DMS 273 (cell line): ENCODE data around the gene TCP11.

Experiments
- DNase-seq: peaks from one replicate; lab custom pipeline; 2025; ENCODE audit not compliant: unreplicated experiment; lab: John Stamatoyannopoulos, UW

The TCP11 gene

GRCh38 chr6:35096129-35096862, 44.8 kb downstream of the TCP11 start:
- peak; percentile 61 for DNase-seq

- no peak for DNase-seq
Measured at GRCh38 chr6:35094183-35094582, 47.0 kb downstream of the TCP11 start.

GRCh38 chr6:35093783-35094182, 47.4 kb downstream of the TCP11 start:
- no peak for DNase-seq

GRCh38 chr6:35093118-35093445, 48.1 kb downstream of the TCP11 start:
- no peak for DNase-seq

DNA sequence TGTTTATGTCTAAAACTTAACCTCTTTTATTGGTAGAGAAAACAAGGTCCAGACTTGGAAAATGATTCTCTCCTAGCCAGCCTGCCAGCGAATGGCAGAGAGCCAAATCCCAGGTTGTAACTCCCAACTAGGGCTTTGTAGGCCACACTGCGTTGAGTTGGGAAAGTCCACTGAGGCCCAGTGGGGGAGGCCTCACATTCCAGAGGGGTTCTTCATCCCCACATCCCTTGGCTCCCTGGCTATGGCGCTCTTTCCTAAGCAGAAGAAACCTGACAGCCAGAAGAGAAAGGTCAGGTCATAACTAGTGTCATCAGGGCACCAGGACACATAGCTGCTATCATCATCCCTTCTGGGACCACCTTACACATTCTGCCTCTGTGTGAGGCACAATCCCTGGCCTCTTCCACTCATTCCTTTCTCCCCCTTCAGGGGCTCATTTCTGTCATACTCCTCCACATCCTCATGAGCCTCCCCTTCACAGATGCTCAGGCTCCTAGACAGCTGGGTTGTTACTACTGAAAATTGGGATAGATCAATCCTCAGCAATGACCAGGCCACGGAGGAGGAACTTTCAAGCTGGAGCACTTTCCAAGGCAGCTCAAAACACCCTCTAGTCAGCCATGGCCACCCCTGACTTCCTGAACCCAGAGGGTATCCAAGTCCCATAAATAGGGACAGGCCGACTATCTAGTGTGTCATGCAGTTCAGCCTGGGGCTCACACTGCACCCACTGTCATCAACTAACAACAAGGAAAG, 48.6 kb downstream of the TCP11 start:
- peak; percentile 77 for DNase-seq

- DNase-seq: peak; percentile 40
Measured at GRCh38 chr6:35091346-35092083, 49.6 kb downstream of the TCP11 start.

DNA sequence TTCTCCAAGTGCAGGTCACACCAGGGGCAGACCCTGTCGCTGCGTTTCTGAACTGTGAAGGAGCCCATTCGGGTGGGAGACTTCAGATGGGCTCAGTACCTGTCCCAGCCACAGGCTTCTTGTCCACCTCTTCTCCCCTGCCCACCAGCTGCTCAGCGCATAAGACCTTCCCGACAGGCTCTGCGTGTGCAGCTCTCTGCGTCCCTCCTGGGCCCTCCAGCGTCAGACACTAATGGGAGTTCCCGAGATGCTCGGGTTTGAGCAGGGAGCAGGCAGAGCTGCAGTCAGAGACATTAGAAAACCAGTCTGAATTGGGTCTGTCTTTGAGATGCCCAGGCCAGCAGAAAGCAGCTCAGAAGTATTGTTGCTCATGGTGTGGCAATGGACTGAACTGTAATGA, 50.4 kb downstream of the TCP11 start:
- no peak for DNase-seq

DNA sequence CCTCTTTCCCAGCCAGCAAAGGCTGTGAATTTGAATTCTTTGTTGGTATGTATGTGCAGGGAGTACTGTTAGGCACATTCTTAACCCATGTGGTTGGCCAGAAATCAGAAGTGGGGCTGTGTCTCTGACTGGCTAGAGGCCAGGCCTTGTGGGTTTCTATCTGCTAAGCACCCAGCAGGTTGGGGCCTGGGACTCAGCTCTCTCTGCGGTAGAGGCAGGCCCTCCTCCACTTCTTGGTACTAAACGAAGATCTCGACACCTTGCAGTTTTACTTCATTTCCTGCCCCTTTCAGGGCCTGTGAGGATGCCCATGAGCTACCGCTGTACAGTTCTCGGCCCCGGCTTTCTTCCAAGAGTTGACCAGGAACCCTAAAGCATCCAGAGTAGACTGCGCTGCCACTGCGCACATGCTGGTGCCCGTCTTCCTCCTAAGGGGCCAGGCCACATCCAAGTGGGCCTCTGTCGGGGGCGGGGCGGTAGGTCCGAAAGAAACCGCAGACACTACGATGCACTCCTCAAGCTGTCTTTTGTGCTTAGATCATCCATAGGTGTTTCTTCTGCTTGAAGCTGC, 51.1 kb downstream of the TCP11 start:
- DNase-seq: no peak

DNA sequence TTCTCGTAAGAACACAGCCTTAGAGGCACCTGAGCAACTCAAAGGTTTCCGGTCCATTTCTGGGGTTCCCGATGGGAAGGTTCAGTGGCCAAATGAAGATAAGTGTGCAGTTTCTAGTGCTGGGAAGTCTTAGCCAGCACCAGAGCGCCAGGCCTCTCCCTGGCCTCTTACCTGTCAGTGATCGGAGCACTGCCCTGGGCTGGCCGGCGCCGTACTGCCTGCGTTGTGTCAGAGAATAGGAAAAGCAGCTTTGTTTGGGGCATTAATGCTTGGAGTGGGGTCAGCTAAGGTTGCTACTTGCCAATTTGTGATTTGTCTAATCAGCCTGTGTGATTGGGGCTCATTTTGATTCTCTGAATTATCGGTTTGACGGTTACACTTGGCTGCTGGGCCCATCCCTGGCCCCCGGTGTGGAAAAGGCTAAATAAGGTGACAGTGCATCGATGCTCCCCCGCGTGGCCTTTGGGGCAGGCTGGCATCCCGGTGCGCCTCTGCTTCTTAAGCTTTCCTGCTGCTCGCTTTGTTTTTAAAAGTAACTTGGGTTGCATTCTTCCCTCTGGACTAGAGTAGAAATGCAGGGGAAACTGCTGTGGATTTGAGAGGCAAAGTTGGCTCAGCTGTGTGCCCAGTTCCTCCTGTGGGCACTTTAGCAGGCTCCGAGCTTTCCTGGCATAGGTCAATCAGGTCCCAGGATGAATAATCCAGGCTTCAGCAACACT, 51.8 kb downstream of the TCP11 start:
- DNase-seq: no peak

DNA sequence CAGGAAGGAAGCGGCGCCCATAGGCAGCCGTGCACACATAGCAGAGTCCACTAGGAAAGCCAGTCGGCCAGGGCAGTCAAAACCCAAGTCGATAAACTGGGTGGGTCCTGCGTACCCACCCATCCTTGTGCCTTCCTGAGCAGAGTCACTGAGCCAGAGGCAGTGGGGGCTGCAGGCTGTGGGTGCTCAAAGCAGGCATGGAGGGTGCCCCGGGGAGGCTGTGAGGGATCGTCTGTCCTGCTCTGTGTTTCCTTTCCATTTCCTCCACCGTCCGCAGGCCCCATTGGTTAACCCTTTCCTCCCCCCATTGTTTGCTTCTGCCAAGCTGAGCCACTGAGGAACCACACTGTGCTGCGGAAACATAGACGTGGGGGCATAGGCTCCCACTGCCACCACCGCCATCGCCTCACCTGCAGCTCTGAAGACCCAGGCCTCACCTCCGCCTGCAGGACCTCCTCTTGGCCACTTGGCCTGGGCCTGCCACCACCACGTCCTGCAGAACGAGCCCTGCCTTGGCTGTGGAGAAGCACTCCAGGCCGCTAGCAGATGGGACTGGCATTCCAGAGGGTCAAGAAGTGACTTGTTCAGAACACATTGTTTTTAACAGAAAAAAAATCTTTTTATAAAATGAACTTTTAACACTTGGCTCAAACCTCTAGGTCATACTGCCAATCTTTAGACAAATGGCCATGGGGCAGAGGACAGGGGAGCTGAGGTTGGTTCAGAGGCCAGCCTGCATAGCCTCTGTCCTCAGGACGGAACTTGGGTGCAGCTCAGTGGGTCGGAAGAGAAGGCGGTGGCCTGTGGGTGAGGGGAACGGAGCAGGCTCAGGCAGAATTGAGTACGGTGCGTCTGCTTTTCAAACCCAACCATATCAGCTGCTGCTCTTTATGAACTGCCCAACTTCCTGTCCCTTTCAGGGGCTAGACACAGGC, 52.6 kb downstream of the TCP11 start:
- DNase-seq: no peak

DNA sequence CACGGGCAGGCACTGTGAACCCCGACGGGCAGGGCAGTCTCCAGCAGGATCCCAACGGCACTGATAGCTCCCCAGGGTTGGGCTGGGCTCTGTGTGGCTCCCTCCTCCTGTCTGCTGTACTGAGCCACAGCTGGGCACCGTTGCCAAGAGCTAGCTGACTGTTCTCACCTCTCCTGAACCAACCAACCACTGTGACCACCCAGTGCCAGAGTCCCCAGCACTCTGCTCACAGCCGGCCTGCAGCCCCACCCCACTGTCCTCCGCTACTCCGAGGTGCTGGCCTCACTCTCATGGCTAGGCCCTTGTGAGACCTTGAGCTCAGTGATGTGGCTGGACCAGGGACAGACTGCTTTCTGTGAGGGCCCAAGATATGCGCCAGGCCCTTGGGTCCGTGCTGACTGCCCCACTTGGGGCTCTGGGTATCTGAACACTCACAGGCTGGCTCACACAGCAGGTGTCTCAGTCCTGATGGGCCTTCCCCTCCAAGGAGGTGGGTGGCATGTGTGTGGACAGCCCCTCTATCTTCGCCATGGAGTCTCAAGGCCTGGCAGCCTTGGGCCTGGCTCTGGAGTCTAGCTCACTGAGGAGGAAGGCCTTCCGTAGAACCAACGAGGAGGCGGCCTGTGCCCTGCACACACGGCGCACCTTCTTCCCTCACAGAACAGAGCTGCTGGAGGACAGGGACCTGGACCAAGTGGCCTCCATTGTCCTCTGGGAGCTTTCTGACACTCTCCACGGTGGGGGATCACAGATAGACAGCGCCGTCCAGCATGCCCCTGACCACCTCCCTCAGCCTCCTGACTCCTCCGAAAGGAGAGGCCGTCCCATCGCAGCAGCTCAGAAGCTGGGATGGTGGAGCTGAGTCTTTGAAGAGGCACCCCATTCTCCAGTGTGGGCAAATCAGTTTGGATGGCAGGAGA, 53.5 kb downstream of the TCP11 start:
- DNase-seq: no peak

GRCh38 chr6:35086636-35087360, 54.3 kb downstream of the TCP11 start:
- no peak for DNase-seq

DNA sequence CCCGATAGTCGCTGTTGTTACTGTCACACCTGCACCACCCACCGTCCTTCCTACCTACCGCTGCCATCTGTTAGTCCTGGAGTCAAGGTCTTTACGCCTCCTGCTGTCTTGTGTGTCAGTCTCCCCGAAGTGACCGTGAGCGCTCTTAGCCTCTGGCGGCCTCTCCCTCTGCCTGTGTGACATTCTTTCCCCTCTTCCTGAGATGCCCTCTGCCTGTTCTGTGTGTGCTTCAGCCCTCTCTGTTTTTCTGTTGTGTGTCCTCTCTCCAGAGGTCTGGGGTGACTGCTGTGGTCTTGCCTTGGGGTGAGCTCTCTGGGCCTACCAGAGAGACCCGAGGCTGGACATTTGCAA, 54.9 kb downstream of the TCP11 start:
- no peak for DNase-seq

DNA sequence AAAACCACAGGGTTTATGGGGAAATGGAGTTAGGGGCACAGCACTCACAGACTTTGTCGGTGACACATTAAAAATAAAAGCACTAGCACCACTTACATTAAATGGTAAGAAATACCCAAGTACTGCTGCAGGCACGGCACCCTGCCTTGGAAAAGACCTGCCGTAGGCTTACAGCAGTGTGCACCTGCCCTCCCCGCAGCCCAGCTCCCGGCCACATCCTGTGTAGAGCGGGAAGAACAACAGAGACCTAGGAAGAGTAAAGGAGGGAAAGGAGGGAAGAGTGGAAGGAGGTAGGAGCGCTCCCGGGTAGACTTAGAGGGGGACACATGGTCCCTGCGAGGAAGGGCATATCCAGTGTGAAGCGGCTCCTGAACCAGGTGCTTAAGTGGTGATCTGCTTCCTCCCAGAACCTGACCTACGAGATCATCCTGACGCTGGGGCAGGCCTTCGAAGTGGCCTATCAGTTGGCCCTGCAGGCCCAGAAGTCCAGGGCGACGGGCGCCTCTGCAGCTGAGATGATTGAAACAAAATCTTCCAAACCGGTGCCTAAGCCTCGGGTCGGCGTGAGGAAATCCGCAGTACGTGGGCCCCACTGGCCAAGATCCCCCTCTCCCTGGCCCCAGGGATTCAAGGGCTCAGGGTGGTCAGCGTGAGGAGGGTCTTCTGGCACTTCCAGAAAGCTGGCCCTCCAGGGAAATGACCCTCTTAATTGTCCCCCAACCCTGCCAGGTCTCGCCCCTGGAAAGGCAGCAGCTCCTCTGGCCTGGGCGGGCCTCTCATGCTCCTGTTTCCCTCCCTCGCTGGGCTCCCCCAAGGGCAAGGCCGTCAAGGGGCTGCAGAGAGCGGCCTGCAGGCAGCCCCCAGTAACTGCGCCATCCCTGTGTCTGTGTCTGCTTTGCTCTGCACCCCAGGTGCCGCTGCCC, 55.5 kb downstream of the TCP11 start:
- no peak for DNase-seq

DNA sequence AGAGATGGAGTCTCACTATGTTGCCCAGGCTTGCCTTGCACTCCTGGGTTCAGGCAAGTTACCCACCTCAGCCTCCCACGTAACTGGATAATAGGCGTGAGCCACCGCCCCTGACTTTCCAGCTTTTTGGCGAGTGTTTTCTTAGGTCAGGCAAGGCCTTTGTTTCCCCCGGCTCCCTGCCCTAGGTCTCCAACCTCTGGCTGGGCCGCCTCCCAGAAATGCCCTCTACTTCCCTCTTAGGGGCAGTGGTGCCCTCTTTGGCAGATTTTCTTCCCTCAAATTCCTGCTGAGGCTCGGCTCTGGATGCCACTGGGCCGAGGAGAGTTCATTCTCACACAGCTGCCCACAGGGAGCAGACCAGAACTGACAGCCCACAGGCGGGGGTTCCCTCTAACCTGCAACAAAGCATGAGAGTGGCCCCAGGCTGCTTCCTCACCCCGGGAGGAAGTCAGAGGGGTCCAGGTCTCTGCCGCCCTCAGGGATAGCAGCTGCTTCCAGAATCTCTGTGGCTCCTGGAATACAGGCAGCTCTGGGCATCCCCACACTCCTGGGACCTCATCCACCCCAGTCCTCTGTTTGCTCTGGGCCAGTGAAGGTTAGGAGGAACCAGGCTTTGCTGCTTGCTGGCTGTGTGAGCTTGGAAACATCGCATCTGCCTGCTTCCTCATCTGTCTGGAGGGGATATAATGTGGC, 56.5 kb downstream of the TCP11 start:
- DNase-seq: no peak

GRCh38 chr6:35084041-35084491, 57.1 kb downstream of the TCP11 start:
- DNase-seq: no peak

GRCh38 chr6:35083507-35083906, 57.6 kb downstream of the TCP11 start:
- DNase-seq: no peak
